Endothelial cell of umbilical vein (primary cell): ENCODE measurements around the gene HDAC4. TPM values are rescaled to one million over a fixed set of nuclear protein-coding genes. Genes with fewer than 3 reads are reported as not detected.

Experiments
- BruUV-seq: library from RNA; stranded (reverse); fragments of 400-500 nt; replicated peaks from 2 replicates; lab custom pipeline; 2021; lab: Mats Ljungman, UMichigan
- CTCF ChIA-PET: fragments of 300-600, 350-600 bp; sonication (Branson Sonifier 250); formaldehyde crosslinking; loops from one replicate; lab custom pipeline; 2021; ENCODE audit warnings: antibody characterized with exemption, inconsistent platforms; lab: Charles Lee
- POLR2A ChIA-PET: fragments of 300-600, 350-600 bp; sonication (Branson Sonifier 250); formaldehyde crosslinking; loops from one replicate; lab custom pipeline; 2021; ENCODE audit warnings: antibody characterized with exemption, inconsistent platforms; lab: Charles Lee
- DNase-seq: peaks from one replicate; pipeline ENCODE4 v3.0.0-alpha.2; 2011; ENCODE audit warnings: low read depth, low spot score
- FAIRE-seq: peaks from 2 replicates; lab custom pipeline; 2011; peaks lifted over from hg19 to GRCh38; lab: Jason Lieb, UNC
- H2AFZ ChIP-seq: 2 replicates; pipeline ENCODE4 v1.6.0; 2012; ENCODE audit warnings: low read depth, low read length, control low read depth, inconsistent platforms
- H3K27ac ChIP-seq: 2 replicates; pipeline ENCODE4 v1.5.1; 2011; ENCODE audit warnings: low read depth, mild to moderate bottlenecking, control low read depth, low read length, moderate library complexity; ENCODE audit not compliant: insufficient read depth
- H3K27me3 ChIP-seq, 2 experiments: 2 replicates each; pipeline versions ENCODE4 v1.6.0 to v1.6.1; 2011; ENCODE audit warnings: low read length in 2 of 2, mixed read lengths in 1 of 2; ENCODE audit not compliant: control insufficient read depth in 2 of 2, insufficient read depth in 2 of 2
- H3K36me3 ChIP-seq, 2 experiments: 2 replicates in 1 of 2; 3 replicates in 1 of 2; pipeline ENCODE4 v1.5.1; 2011; ENCODE audit warnings: low read length in 2 of 2, mild to moderate bottlenecking in 1 of 2, moderate library complexity in 1 of 2; ENCODE audit not compliant: control insufficient read depth in 2 of 2, insufficient read depth in 2 of 2; ENCODE audit errors: extremely low read depth in 1 of 2
- H3K4me1 ChIP-seq: 3 replicates; pipeline ENCODE4 v1.5.1; 2011; ENCODE audit warnings: mild to moderate bottlenecking, low read length; ENCODE audit not compliant: control insufficient read depth, insufficient read depth; ENCODE audit errors: extremely low read depth
- H3K4me2 ChIP-seq: 2 replicates; pipeline ENCODE4 v1.6.1; 2011; ENCODE audit warnings: low read length, control low read depth, mixed read lengths; ENCODE audit not compliant: insufficient read depth
- H3K4me3 ChIP-seq, 3 experiments: fragments of 200-600 bp in 1 of 3; sonication (generic), shearing (Covaris generic) in 1 of 3; replicated peaks in 1 of 3; 2 replicates each; pipeline ENCODE4 v1.5.1; 2011 to 2016; ENCODE audit warnings: control low read depth in 3 of 3, low read length in 3 of 3, mild to moderate bottlenecking in 2 of 3, inconsistent platforms in 1 of 3, low read depth in 1 of 3, moderate library complexity in 1 of 3; ENCODE audit not compliant: insufficient read depth in 1 of 3
- H3K79me2 ChIP-seq: 2 replicates; pipeline ENCODE4 v1.6.0; 2012; ENCODE audit warnings: low read length, inconsistent platforms; ENCODE audit not compliant: control insufficient read depth, insufficient read depth
- H3K9ac ChIP-seq: replicated peaks from 2 replicates; pipeline ENCODE3; 2011; ENCODE audit warnings: low read length, control low read depth; ENCODE audit not compliant: insufficient read depth; ENCODE audit errors: extremely low read depth
- H3K9me1 ChIP-seq: replicated peaks from 3 replicates; pipeline ENCODE4 v1.6.0; 2011; ENCODE audit warnings: mild to moderate bottlenecking, low read length; ENCODE audit not compliant: control insufficient read depth, insufficient read depth; ENCODE audit errors: extremely low read depth
- H3K9me3 ChIP-seq: replicated peaks from 2 replicates; pipeline ENCODE4 v1.5.1; 2012; ENCODE audit warnings: low read length, inconsistent platforms; ENCODE audit not compliant: control insufficient read depth, insufficient read depth
- H4K20me1 ChIP-seq: replicated peaks from 2 replicates; pipeline ENCODE3; 2011; ENCODE audit warnings: mild to moderate bottlenecking, low read length; ENCODE audit not compliant: control insufficient read depth, insufficient read depth; ENCODE audit errors: extremely low read depth
- CTCF ChIP-seq, 2 donors: IDR thresholded peaks; 1 replicate in 1 of 2; 2 replicates in 1 of 2; pipeline ENCODE4 v1.5.1; 2011; ENCODE audit warnings: low read length in 2 of 2, mild to moderate bottlenecking in 2 of 2, moderate library complexity in 2 of 2, control low read depth in 1 of 2, inconsistent platforms in 1 of 2, low read depth in 1 of 2; ENCODE audit not compliant: insufficient read depth in 1 of 2; ENCODE audit errors: extremely low read depth in 1 of 2
- EZH2 ChIP-seq: IDR thresholded peaks from 2 replicates; pipeline ENCODE4 v1.6.1; 2012; ENCODE audit warnings: borderline replicate concordance, low read depth, mild to moderate bottlenecking, moderate library complexity, low read length, inconsistent platforms; ENCODE audit not compliant: severe bottlenecking
- FOS ChIP-seq: IDR thresholded peaks from 2 replicates; pipeline ENCODE4 v1.6.1; 2011; ENCODE audit warnings: mild to moderate bottlenecking, low read length, moderate library complexity, borderline replicate concordance; ENCODE audit not compliant: insufficient read depth
- GATA2 ChIP-seq: IDR thresholded peaks from 2 replicates; pipeline ENCODE4 v1.7.0; 2011; ENCODE audit warnings: low read depth, mild to moderate bottlenecking, moderate library complexity, mixed read lengths, low read length; ENCODE audit not compliant: insufficient read length, insufficient read depth
- JUN ChIP-seq: IDR thresholded peaks from 2 replicates; pipeline ENCODE4 v1.6.1; 2011; ENCODE audit warnings: borderline replicate concordance, low read depth; ENCODE audit not compliant: insufficient read length, insufficient read depth
- MAX ChIP-seq: IDR thresholded peaks from 2 replicates; pipeline ENCODE4 v1.6.1; 2011; ENCODE audit not compliant: insufficient read depth, insufficient read length
- MYC ChIP-seq: IDR thresholded peaks from one replicate; pipeline ENCODE4 v1.6.1; 2011; ENCODE audit warnings: mild to moderate bottlenecking, low read depth, low read length
- POLR2A ChIP-seq: IDR thresholded peaks from 2 replicates; pipeline ENCODE4 v1.6.1; 2012; ENCODE audit warnings: low read depth, mild to moderate bottlenecking, control low read depth, low read length
- POLR2AphosphoS5 ChIP-seq: IDR thresholded peaks from 2 replicates; pipeline ENCODE4 v1.6.1; 2012; ENCODE audit warnings: low read depth, mild to moderate bottlenecking, control low read depth, low read length, moderate library complexity; ENCODE audit not compliant: insufficient read depth
- dilution Hi-C: fragments of 300-500 bp; cut with MboI; formaldehyde crosslinking; loops from one replicate; pipeline ENCODE4 v1.15.0; 2019; ENCODE audit warnings: low sequenced_read_pairs; ENCODE audit not compliant: extremely low pct_ligation_motif_present
- intact Hi-C: fragments of 100-400 bp; cut with micrococcal nuclease; formaldehyde crosslinking; loops from one replicate; pipeline ENCODE4 v1.10.0; 2022
- polyA plus RNA-seq, 4 experiments: library from polyadenylated mRNA; depleted of rRNA in 3 of 4; stranded (reverse) in 3 of 4; unstranded in 1 of 4; fragments of >200 nt; gene quantifications; 2 replicates each; pipeline versions ENCODE4 v1.2.1 to v1.2.3, GENCODE V29; 2011 to 2012; ENCODE audit warnings: missing spikeins in 1 of 4
- total RNA-seq: library from RNA; stranded (reverse); gene quantifications from 2 replicates; pipeline ENCODE4 v1.2.3, GENCODE V29; 2021

The HDAC4 gene
- total and polyA plus RNA-seq, 2 donors (not counting 3 experiments of a cell fraction or from before 2014, with no cell fraction given): 13.4 to 33.0 TPM

GRCh38 chr2:239306274-239307220 is 94.3 kb downstream of the HDAC4 start:
- Histone ChIP-seq H4K20me1 (no peaks in the 10 kb centered on the region), H3K79me2 (no peaks in the 10 kb centered on the region), H3K4me1 (no peaks in the 10 kb centered on the region), H3K9me3 (no peaks in the 10 kb centered on the region), H3K4me2 (no peak overlapping the region), H3K27me3 (no peaks in the 10 kb centered on the region), H3K4me3 (no peak overlapping the region), H3K27ac (no peak overlapping the region), H3K9ac (no peak overlapping the region), H3K36me3 (no peaks in the 10 kb centered on the region), H2AFZ (no peak overlapping the region), H3K9me1 (no peaks in the 10 kb centered on the region)
- ChIA-PET CTCF (interaction anchor here (0.9 to 1.6 kb wide), 3 partner anchors 10 to 19 kb away, joined by 3 to 4 read pairs (median 4); no protein-coding TSS in a partner anchor), POLR2A (no interaction called here)
- dilution Hi-C loops (no loop called here), intact Hi-C loops (no loop called here)
- no TSS peak for BruUV-seq
- FAIRE-seq (no peak), DNase-seq (no peak)
- TF ChIP-seq POLR2AphosphoS5 (no peak), JUN (no peak), CTCF (IDR thresholded peaks at IDR 0.05; ENCODE audit: extremely low read depth in 1 of 2, insufficient read depth in 1 of 2, low read depth in 1 of 2, low read length in 2 of 2) (no peak), POLR2A (no peak), MAX (no peak), GATA2 (no peak), MYC (no peak), EZH2 (no peak), FOS (no peak)
